ENCODE measurements around the gene LYRM9.
"Not testable (repeated sequence)": the region's sequence is repeated elsewhere in the genome, so short reads cannot be mapped to it uniquely, and the experiment has no call there.

The LYRM9 gene

GRCh38 chr17:27839571-27840405 is 53.4 kb downstream of the LYRM9 start:
- DNase-seq (ENCODE audit: low spot score), result not testable (repeated sequence)

GRCh38 chr17:27838607-27839006 is 54.6 kb downstream of the LYRM9 start:
- not testable (repeated sequence) for DNase-seq (ENCODE audit: low spot score)

GRCh38 chr17:27837769-27838168 is 55.4 kb downstream of the LYRM9 start:
- not testable (repeated sequence) for DNase-seq (ENCODE audit: low spot score)

- DNase-seq (ENCODE audit: low spot score), result no peak
Observed at GRCh38 chr17:27836651-27837050, 56.5 kb downstream of the LYRM9 start.

- DNase-seq (ENCODE audit: low spot score), result no peak
Observed at GRCh38 chr17:27834571-27834970, 58.6 kb downstream of the LYRM9 start.

- no peak for DNase-seq (ENCODE audit: low spot score)
Observed at GRCh38 chr17:27832831-27833230, 60.3 kb downstream of the LYRM9 start.

- DNase-seq (ENCODE audit: low spot score), result not testable (repeated sequence)
Observed at GRCh38 chr17:27829888-27830287, 63.3 kb downstream of the LYRM9 start.

GRCh38 chr17:27829143-27829711 is 63.9 kb downstream of the LYRM9 start:
- not testable (repeated sequence) for DNase-seq (ENCODE audit: low spot score)

All from kidney tubule cell (primary cell).